Activated gamma-delta T cell (primary cell): Measurements from ENCODE around the gene FAM124A.

ENCODE experiments used
- DNase-seq: peaks from one replicate; lab custom pipeline; 2025; lab: John Stamatoyannopoulos, UW

FAM124A gene

GRCh38 chr13:51221108-51221507 lies 1.1 kb upstream of the FAM124A start:
- no peak for DNase-seq

- no peak for DNase-seq
Observed at GRCh38 chr13:51221674-51222036, 543 bp upstream of the FAM124A start.

GRCh38 chr13:51222686-51223559 lies 725 bp downstream of the FAM124A start:
- DNase-seq: no peak

- no peak for DNase-seq
Observed at GRCh38 chr13:51223560-51224270, 1.5 kb downstream of the FAM124A start.

GRCh38 chr13:51225029-51225428 lies 2.8 kb downstream of the FAM124A start:
- DNase-seq: no peak

- no peak for DNase-seq
Observed at GRCh38 chr13:51227404-51227803, 5.2 kb downstream of the FAM124A start.

- DNase-seq: no peak
Observed at GRCh38 chr13:51229101-51229719, 7.0 kb downstream of the FAM124A start.

GRCh38 chr13:51229731-51230130 lies 7.5 kb downstream of the FAM124A start:
- no peak for DNase-seq

GRCh38 chr13:51230477-51231105 lies 8.4 kb downstream of the FAM124A start:
- DNase-seq: no peak

GRCh38 chr13:51231456-51231855 lies 9.3 kb downstream of the FAM124A start:
- no peak for DNase-seq

- no peak for DNase-seq
Observed at GRCh38 chr13:51232328-51232727, 10.1 kb downstream of the FAM124A start.

GRCh38 chr13:51233117-51233826 lies 11.1 kb downstream of the FAM124A start:
- DNase-seq: no peak

- no peak for DNase-seq
Observed at GRCh38 chr13:51234676-51235075, 12.5 kb downstream of the FAM124A start.

GRCh38 chr13:51235186-51235585 lies 13.0 kb downstream of the FAM124A start:
- no peak for DNase-seq

GRCh38 chr13:51235756-51236490 lies 13.7 kb downstream of the FAM124A start:
- DNase-seq: no peak

GRCh38 chr13:51236491-51236792 lies 14.2 kb downstream of the FAM124A start:
- no peak for DNase-seq

GRCh38 chr13:51237386-51237785 lies 15.2 kb downstream of the FAM124A start:
- DNase-seq: no peak

- DNase-seq: no peak
Observed at GRCh38 chr13:51237887-51238286, 15.7 kb downstream of the FAM124A start.

- DNase-seq: no peak
Observed at GRCh38 chr13:51240178-51240577, 18.0 kb downstream of the FAM124A start.

- no peak for DNase-seq
Observed at GRCh38 chr13:51240958-51241357, 18.8 kb downstream of the FAM124A start.

- DNase-seq: no peak
Observed at GRCh38 chr13:51241720-51242119, 19.5 kb downstream of the FAM124A start.
